CD14-positive monocyte (primary cell): ENCODE data around the gene SYPL2. TPM values are rescaled to one million over a fixed set of nuclear protein-coding genes. Genes with fewer than 3 reads are reported as not detected.

ENCODE experiments used
- DNase-seq, 3 donors: peaks; one replicate each; pipeline ENCODE4 v3.0.0-alpha.2; 2011 to 2022
- H2AFZ ChIP-seq: 2 replicates; pipeline ENCODE4 v1.6.0; 2012; ENCODE audit warnings: mild to moderate bottlenecking, low read depth, low read length, inconsistent platforms; ENCODE audit not compliant: insufficient read depth, poor library complexity, severe bottlenecking
- H3K27ac ChIP-seq, 2 donors: 1 replicate in 1 of 2; 2 replicates in 1 of 2; pipeline ENCODE4 v1.5.1; 2012 to 2013; ENCODE audit warnings: low read length in 2 of 2, control low read depth in 1 of 2, inconsistent platforms in 1 of 2, low read depth in 1 of 2, mild to moderate bottlenecking in 1 of 2
- H3K27me3 ChIP-seq, 2 donors: one replicate each; pipeline versions ENCODE4 v1.6.0 to v1.6.1; 2011 to 2013; ENCODE audit warnings: low read length in 2 of 2; ENCODE audit not compliant: control insufficient read depth in 2 of 2, insufficient read depth in 2 of 2
- H3K36me3 ChIP-seq, 2 donors: replicated peaks in 1 of 2; 1 replicate in 1 of 2; 2 replicates in 1 of 2; pipeline versions ENCODE4 v1.5.1 to v1.6.1; 2012 to 2013; ENCODE audit warnings: low read length in 2 of 2, control low read depth in 1 of 2, inconsistent platforms in 1 of 2, mild to moderate bottlenecking in 1 of 2; ENCODE audit not compliant: insufficient read depth in 2 of 2, control insufficient read depth in 1 of 2
- H3K4me1 ChIP-seq, 2 donors: 1 replicate in 1 of 2; 2 replicates in 1 of 2; pipeline versions ENCODE4 v1.5.1 to v1.6.1; 2012 to 2013; ENCODE audit warnings: low read length in 2 of 2, control low read depth in 1 of 2, inconsistent platforms in 1 of 2, mild to moderate bottlenecking in 1 of 2, moderate library complexity in 1 of 2; ENCODE audit not compliant: insufficient read depth in 2 of 2, control insufficient read depth in 1 of 2
- H3K4me2 ChIP-seq: replicated peaks from 2 replicates; pipeline ENCODE3; 2012; ENCODE audit warnings: low read length, moderate library complexity, mild to moderate bottlenecking; ENCODE audit not compliant: poor library complexity, severe bottlenecking; ENCODE audit errors: extremely low read depth
- H3K4me3 ChIP-seq, 3 experiments: fragments of 200-600 bp in 1 of 3; sonication (generic) in 1 of 3; replicated peaks in 1 of 3; 1 replicate in 2 of 3; 2 replicates in 1 of 3; pipeline ENCODE4 v1.5.1; 2011 to 2013; ENCODE audit warnings: low read length in 3 of 3, mild to moderate bottlenecking in 3 of 3, control low read depth in 2 of 3, low read depth in 2 of 3, inconsistent platforms in 1 of 3, moderate library complexity in 1 of 3
- H3K79me2 ChIP-seq: 2 replicates; pipeline ENCODE4 v1.6.0; 2012; ENCODE audit warnings: mild to moderate bottlenecking, control low read depth, inconsistent platforms, low read length, moderate library complexity; ENCODE audit not compliant: insufficient read depth
- H3K9ac ChIP-seq: 2 replicates; pipeline ENCODE4 v1.6.0; 2017; ENCODE audit warnings: low read length, mild to moderate bottlenecking; ENCODE audit not compliant: insufficient read depth, poor library complexity, severe bottlenecking
- H3K9me3 ChIP-seq, 2 donors: replicated peaks in 1 of 2; 1 replicate in 1 of 2; 2 replicates in 1 of 2; pipeline versions ENCODE4 v1.5.1 to v1.6.1; 2012 to 2013; ENCODE audit warnings: low read length in 2 of 2, control low read depth in 1 of 2; ENCODE audit not compliant: control insufficient read depth in 1 of 2, insufficient read depth in 1 of 2
- H4K20me1 ChIP-seq: 2 replicates; pipeline ENCODE4 v1.6.0; 2012; ENCODE audit warnings: mild to moderate bottlenecking, low read length, control low read depth, moderate library complexity; ENCODE audit not compliant: insufficient read depth
- H3K27ac Mint-ChIP-seq, 7 donors: one replicate each; pipeline ENCODE4 v1.8.0; 2020; ENCODE audit warnings: mild to moderate bottlenecking in 7 of 7, mixed read lengths in 7 of 7, moderate library complexity in 6 of 7, inconsistent platforms in 2 of 7
- H3K27me3 Mint-ChIP-seq, 3 donors: one replicate each; pipeline ENCODE4 v1.8.0; 2021 to 2022; ENCODE audit warnings: low read depth in 3 of 3, mild to moderate bottlenecking in 3 of 3, mixed read lengths in 3 of 3, moderate library complexity in 3 of 3, inconsistent platforms in 1 of 3
- H3K36me3 Mint-ChIP-seq, 2 donors: one replicate each; pipeline ENCODE4 v1.8.0; 2020; ENCODE audit warnings: mixed read lengths in 2 of 2, inconsistent platforms in 1 of 2, mild to moderate bottlenecking in 1 of 2
- H3K4me1 Mint-ChIP-seq: one replicate; pipeline ENCODE4 v1.8.0; 2020; ENCODE audit warnings: mild to moderate bottlenecking, mixed read lengths
- H3K4me3 Mint-ChIP-seq, 2 donors: one replicate each; pipeline ENCODE4 v1.8.0; 2020; ENCODE audit warnings: mild to moderate bottlenecking in 2 of 2, mixed read lengths in 2 of 2, moderate library complexity in 1 of 2
- H3K9me3 Mint-ChIP-seq, 7 donors: one replicate each; pipeline ENCODE4 v1.8.0; 2020 to 2022; ENCODE audit warnings: mixed read lengths in 7 of 7, mild to moderate bottlenecking in 6 of 7, moderate library complexity in 6 of 7, inconsistent platforms in 2 of 7
- WGBS: methylation state at CpG from one replicate; pipeline ENCODE4 v1.1.5; 2013; ENCODE audit warnings: missing lambda C conversion rate; ENCODE audit not compliant: insufficient coverage; 5-methylcytosine and 5-hydroxymethylcytosine counted together
- intact Hi-C, 2 donors: fragments of 100-400 bp; cut with micrococcal nuclease; formaldehyde crosslinking; loops; one replicate each; pipeline versions ENCODE4 v1.15.0 to v1.15.1; 2023
- polyA plus RNA-seq, 3 donors: library from polyadenylated mRNA; depleted of rRNA in 1 of 3; unstranded in 2 of 3; stranded (reverse) in 1 of 3; fragments of 300-500 nt in 2 of 3; fragments of >200 nt in 1 of 3; fragmentation: Illumina TruSeq in 2 of 3; gene quantifications; 1 replicate in 2 of 3; 2 replicates in 1 of 3; pipeline ENCODE4 v1.2.3, GENCODE V29; 2012 to 2021
- TF ChIP-seq, protein P1 (sequence below): fragments of 200-600 bp; IDR thresholded peaks from one replicate; pipeline ENCODE4 v1.8.0; 2022; ENCODE audit warnings: antibody characterized with exemption, mild to moderate bottlenecking

Gene SYPL2
- polyA plus RNA-seq, 3 donors = 0.03 to 0.12 TPM; not detected in 1

GRCh38 chr1:109523706-109524105, 57.4 kb downstream of the SYPL2 start:
- H4K20me1 ChIP-seq = no peaks in the 10 kb centered on the region
- Mint-ChIP-seq H3K4me1 (peaks cover under 1% of the 10 kb centered on the region), H3K4me3 (no peak overlapping the region), H3K9me3 (peaks cover 0 to 1% (median 0%) of the 10 kb centered on the region in 7 donors), H3K27ac (no peak overlapping the region), H3K27me3 (peaks cover 4 to 6% (median 5%) of the 10 kb centered on the region in 3 donors), H3K36me3 (no peaks in the 10 kb centered on the region)
- no peak for DNase-seq
- no peak overlapping the region for H2AFZ ChIP-seq
- no CpG with 5 or more reads among the region's 2 CpGs for WGBS
- no peak overlapping the region for H3K9ac ChIP-seq
- H3K4me2 ChIP-seq = no peak overlapping the region
- no peaks in the 10 kb centered on the region for H3K79me2 ChIP-seq
- no peaks in the 10 kb centered on the region for H3K4me1 ChIP-seq
- no peaks in the 10 kb centered on the region for H3K27me3 ChIP-seq
- intact Hi-C loops = loop anchor here in 1 of 2 donors (10.0 kb wide), 1 partner anchor 89 kb away; no protein-coding TSS in a partner anchor
- TF ChIP-seq, protein P1, sequence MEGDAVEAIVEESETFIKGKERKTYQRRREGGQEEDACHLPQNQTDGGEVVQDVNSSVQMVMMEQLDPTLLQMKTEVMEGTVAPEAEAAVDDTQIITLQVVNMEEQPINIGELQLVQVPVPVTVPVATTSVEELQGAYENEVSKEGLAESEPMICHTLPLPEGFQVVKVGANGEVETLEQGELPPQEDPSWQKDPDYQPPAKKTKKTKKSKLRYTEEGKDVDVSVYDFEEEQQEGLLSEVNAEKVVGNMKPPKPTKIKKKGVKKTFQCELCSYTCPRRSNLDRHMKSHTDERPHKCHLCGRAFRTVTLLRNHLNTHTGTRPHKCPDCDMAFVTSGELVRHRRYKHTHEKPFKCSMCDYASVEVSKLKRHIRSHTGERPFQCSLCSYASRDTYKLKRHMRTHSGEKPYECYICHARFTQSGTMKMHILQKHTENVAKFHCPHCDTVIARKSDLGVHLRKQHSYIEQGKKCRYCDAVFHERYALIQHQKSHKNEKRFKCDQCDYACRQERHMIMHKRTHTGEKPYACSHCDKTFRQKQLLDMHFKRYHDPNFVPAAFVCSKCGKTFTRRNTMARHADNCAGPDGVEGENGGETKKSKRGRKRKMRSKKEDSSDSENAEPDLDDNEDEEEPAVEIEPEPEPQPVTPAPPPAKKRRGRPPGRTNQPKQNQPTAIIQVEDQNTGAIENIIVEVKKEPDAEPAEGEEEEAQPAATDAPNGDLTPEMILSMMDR = no peak
- no peak overlapping the region for H3K27ac ChIP-seq
- no peak overlapping the region for H3K4me3 ChIP-seq
- no peaks in the 10 kb centered on the region for H3K9me3 ChIP-seq
- no peaks in the 10 kb centered on the region for H3K36me3 ChIP-seq

DNA sequence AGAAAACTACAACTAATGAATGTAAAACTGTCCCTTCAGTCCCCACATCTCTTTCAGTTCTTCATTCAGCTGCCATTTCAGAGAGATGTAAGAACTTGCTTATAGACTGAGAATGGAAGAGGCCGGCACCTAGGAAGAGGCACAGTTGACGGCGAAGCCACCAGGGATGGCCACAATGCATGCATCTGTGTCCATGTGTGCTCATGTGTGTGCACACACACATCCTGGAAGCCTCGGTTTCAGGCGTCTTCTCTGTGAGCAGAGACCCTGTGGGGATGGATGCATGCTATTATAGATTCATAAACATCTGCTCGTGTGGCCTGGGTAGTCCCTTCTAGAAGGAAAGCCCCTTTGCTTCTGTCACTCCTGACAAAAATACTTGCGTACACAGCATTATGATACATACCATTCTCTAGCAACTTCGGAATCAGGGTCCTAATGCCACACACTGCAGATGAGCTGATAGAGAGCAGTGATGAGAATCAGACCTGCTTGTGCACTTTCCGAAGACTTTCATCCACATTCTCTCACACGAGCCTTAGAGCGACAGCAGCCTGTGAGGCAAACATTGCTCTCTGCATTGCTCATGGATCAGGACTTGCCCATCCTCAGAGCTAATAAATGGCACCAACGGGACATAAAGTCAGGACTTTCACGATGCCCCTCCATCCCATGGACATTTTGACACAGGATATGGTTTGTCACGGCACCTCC, 60.9 kb downstream of the SYPL2 start:
- Histone ChIP-seq H3K79me2 (no peaks in the 10 kb centered on the region), H2AFZ (no peak overlapping the region), H3K27ac (no peak overlapping the region), H3K36me3 (no peaks in the 10 kb centered on the region), H3K9me3 (no peaks in the 10 kb centered on the region), H3K27me3 (no peaks in the 10 kb centered on the region), H3K9ac (no peak overlapping the region), H3K4me1 (peaks cover 3 to 4% of the 10 kb centered on the region in 2 donors), H4K20me1 (no peaks in the 10 kb centered on the region), H3K4me2 (no peak overlapping the region), H3K4me3 (no peak overlapping the region)
- TF ChIP-seq, protein P1 = no peak
- no peak for DNase-seq
- Mint-ChIP-seq H3K9me3 (no peaks in the 10 kb centered on the region), H3K27me3 (peaks cover 2 to 8% (median 3%) of the 10 kb centered on the region in 3 donors), H3K4me3 (no peak overlapping the region), H3K27ac (no peak overlapping the region), H3K4me1 (peaks cover 3% of the 10 kb centered on the region), H3K36me3 (no peaks in the 10 kb centered on the region)
- intact Hi-C loops = loop anchor here in 1 of 2 donors (10.0 kb wide), 1 partner anchor 92 kb away; no protein-coding TSS in a partner anchor
- WGBS = 90% methylated on average over 9 of the region's 14 CpGs
